ENCODE data around the gene PCBP1.
"Not testable (repeated sequence)": the region's sequence is repeated elsewhere in the genome, so short reads cannot be mapped to it uniquely, and the experiment has no call there.

The PCBP1 gene

DNA sequence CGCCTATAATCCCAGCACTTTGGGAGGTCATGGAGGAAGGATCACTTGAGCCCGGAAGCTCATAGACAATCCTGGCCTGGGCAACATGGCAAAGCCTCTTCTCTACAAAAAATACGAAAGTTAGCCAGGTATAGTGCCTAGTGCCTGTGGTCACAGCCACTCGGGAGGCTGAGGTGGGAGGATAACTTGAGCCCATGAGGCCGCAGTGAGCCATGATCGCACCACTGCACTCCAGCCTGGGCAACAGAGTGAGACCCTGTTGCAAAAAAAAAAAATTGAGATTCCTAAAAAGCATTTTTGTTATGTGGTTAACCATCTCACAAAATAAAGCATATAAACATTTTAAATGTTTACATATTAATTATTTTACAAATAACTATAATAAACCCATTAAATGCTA is 13.9 kb downstream of the PCBP1 start:
- no peak for DNase-seq

GRCh38 chr2:70101686-70102085 is 14.4 kb downstream of the PCBP1 start:
- not testable (repeated sequence) for DNase-seq

DNA sequence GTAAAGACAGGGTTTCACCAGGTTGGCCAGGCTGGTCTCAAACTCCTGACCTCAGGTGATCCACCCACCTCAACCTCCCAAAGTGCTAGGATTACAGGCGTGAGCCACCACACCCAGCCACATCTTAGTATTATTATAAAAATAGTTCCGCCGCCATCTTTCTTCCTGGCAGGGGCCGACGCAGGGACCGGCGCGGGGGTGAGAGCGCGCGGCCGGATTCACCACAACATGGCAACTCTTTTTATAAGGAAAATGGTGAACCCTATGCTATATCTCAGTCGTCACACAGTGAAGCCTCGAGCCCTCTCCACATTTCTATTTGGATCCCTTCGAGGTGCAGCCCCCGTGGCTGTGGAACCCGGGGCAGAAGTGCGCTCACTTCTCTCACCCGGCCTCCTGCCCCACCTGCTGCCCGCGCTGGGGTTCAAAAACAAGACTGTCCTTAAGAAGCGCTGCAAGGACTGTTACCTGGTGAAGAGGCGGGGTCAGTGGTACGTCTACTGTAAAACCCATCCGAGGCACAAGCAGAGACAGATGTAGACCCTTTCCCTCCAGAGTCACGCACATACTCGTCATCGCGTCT is 15.1 kb downstream of the PCBP1 start:
- not testable (repeated sequence) for DNase-seq

DNA sequence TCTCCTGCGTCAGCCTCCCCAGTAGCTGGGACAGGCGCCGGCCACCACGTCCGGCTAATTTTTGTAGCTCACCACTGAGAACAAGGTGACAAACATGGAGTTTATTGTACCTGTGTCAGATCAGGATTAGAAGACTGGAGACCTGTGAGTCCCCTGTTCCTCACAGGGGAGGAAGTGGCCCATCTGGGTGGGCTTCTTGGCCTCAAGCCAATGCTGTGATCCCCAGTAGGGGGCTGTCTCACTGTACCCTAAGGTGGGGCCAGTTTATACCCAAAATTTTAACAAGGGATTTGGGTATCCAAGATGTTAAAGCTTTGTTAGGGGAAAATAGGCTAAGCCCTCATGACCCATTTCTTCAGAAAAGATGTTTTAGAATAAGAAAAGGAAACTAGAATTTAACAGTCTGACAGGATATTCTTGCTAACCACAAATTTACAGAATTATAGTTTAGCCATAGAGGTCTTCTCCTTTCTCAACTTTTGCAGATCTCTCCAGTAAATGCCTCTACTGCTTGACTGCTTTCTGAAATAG is 16.3 kb downstream of the PCBP1 start:
- no peak for DNase-seq

- peak; percentile 57 for DNase-seq
Measured at GRCh38 chr2:70104231-70105111, 17.2 kb downstream of the PCBP1 start.

GRCh38 chr2:70106138-70106537 is 18.9 kb downstream of the PCBP1 start:
- DNase-seq: not testable (repeated sequence)

- not testable (repeated sequence) for DNase-seq
Measured at GRCh38 chr2:70110397-70110796, 23.1 kb downstream of the PCBP1 start.

DNA sequence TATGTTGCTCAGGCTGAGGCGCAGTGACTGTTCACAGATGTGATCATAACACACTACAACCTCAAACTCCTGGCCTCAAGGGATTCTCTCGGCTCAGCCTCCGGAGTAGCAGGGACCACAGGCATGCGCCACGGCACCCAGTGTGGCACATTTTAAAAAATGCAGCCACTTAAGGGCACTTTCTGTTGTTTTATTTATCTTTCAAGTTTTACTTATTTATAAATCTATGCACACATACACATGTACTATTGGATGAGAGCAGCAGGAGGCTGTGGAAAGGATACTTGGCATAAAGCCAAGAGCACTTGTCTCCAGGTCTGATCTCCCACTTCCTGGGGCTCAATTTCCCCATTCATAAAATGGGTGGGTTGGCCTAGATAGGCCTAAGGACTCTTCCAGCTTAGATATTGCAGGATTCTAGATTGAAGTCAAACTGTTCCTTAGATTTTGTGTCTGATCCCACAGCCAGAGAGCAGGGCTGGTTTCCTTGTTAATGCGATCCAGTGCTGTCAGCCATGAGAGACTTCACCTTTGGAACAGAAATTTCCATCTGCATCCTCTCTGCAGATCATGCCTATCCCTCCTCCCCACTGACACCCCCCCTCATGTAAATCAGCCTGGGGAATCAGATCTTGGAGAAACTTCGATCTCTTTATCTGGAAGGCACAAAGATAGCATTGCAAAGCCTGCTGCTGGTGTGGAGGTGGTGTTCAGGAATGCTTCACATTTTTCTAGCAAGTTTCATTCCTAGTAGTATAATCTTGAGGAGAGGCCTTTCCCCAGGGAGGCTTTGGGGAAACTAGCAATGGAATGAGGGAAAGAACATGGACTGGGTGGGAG is 24.7 kb downstream of the PCBP1 start:
- DNase-seq: no peak

- DNase-seq: no peak
Measured at GRCh38 chr2:70113359-70114070, 26.2 kb downstream of the PCBP1 start.

DNA sequence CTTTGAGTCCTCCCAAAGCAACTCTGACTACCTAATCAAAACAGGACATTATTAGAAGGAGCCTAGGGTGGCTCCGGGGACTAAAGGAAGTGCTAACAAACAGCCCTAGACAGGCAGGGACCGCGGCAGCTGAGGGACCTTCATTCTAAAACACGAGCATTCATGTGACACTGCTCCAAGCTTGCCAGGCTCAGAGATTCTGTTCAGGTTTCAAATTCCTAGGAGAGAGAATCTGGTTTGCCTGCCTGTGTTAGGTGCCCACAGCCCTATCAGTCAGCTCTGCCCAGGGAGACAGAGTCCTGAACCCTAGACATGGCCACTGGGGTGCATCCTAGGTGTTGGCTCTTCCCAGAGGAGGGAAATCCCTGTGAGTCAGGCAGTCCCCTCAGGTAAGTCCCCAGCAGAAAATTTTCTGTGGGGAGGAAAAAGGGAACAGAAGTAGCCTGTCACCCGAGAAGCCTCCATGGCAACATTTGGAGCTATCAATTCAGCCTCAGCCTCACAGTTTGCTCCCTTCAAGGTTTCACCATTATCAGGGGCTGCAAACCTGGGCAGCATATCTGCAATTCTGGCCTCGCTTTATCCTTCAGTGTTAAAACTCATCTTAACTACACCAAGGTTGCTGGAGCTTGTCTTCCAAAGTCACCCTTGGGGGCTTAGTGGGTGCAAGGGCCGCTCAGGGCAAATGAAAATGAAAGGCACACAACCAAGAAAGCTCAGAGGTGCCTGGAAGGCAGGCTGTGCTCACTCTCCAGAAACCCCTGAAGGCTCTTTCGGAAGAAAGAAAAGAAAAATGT is 28.6 kb downstream of the PCBP1 start:
- no peak for DNase-seq

GRCh38 chr2:70116936-70117552 is 29.8 kb downstream of the PCBP1 start:
- DNase-seq: no peak

DNA sequence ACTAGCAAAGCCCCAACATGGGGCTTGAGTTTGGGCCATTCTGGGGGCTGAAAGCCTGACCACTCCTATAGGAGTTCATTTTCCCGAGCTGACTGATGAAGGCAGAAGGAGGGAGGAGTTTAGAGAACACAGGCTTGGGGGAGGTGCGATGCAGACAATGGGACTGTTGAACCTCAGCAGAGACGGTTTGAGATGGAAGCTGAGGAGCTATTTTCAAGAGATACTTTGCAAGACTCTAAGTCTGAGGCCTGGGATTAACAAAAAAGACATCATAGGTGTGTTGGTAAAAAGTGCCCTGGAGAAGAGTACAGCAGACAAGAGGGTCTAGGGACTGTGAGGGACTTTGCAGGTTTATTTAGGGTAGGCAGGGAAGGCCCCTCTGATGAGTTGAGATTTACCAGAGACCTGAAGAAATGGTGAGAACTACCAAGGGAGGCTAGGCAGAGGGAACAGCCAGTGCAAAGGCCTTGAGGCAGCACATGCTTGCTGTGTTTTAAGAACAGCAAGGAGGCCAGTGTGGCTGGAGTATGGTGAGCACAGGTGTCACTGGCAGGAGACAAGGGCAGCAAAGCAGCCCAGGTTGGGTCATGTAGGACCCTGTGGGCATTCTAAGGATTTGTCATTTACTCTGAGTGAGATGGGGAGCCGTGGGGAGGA is 31.6 kb downstream of the PCBP1 start:
- no peak for DNase-seq

DNA sequence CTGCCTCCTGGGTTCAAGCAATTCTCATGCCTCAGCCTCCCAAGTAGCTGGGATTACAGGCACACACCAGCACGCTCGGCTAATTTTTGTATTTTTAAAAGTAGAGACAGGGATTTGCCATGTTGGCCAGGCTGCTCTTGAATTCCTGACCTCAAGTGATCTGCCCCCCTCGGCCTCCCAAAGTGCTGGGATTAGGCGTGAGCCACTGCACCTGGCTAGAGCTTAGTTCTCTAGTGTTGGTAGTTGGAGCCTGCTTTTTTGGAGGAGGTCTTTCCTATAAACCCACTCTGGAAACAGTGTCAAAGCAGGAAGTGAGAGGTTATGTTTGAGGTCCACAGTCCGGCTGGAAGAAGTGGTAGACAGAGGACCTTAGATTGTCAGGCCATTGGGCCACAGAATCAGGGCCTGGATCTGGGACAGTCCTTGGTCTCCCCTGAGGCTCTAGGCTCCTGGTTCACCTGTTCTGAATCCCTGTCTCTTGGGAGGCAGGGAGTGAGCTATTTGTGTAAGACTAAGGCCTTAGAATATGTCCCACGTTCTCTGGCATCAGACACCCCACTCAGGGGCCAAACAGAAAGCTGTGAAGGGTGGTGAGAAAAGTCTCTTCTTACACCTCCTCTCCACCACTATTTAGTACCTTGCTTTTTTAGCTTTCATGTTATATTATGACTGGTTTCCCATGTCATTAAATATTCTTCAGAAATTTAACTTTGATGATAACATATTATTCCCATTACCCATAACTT is 34.5 kb downstream of the PCBP1 start:
- DNase-seq: no peak

DNA sequence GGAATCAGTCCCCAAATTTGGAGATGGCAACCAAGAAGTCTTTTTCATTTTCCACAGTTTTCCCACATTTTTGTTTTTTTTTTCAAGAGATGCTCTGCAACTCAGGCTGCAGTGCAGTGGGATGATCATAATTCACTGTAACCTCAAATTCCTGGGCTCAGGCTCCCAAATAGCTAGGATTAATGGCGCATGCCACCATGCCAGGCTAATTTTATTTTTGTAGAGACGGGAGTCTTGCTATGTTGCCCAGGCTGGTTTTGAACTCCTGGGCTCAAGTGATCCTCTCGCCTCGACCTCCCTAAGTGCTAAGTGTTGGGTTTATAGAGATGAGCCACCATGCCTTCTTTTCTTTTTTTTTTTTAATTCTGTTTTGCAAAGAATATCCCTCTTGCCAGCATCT is 35.2 kb downstream of the PCBP1 start:
- DNase-seq: no peak

- DNase-seq: no peak
Measured at GRCh38 chr2:70123051-70123828, 36.0 kb downstream of the PCBP1 start.

DNA sequence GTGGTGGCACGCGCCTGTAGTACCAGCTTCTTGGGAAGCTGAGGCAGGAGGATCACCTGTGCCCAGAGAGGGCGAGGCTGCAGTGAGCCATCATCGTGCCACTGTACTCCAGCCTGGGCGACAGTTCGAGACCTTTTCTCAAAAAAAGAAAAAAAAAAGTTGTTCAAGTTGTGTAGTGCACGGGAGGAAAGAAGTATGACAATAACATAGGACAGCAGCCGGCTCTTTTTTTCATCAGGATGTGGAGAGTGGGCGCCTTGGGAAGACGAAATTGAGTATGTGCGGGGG is 36.5 kb downstream of the PCBP1 start:
- no peak for DNase-seq

- peak; percentile 75 for DNase-seq
Measured at GRCh38 chr2:70124983-70125480, 37.8 kb downstream of the PCBP1 start.

DNA sequence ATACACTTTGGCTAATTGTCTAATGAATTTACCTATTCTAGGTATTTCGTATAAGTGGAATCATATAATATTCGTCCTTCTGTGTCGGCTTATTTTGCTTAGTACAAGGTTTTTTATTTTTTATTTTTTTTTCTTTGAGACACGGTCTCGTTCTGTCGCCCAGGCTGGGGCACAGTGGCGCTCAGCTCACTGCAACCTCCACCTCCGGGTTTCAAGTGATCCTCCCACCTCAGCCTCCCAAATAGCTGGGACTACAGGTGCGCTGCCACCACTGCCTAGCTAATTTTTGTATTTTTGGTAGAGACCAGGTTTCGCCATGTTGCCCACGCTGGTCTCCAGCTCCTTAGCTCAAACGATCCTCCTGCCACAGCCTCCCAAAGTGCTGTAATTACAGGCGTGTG is 38.2 kb downstream of the PCBP1 start:
- DNase-seq: no peak

GRCh38 chr2:70126413-70126812 is 39.1 kb downstream of the PCBP1 start:
- no peak for DNase-seq
